OCI-LY7 (cell line): ENCODE data around the gene LY86.
"Not testable (repeated sequence)": the region's sequence is repeated elsewhere in the genome, so short reads cannot be mapped to it uniquely, and the experiment has no call there.

Experiments used
- CTCF ChIP-seq: fragments of 200-600 bp; sonication (generic); conservative IDR thresholded peaks from 2 replicates; pipeline ENCODE4 v1.5.1; 2014; ENCODE audit warnings: mild to moderate bottlenecking, antibody characterized with exemption, low read length, moderate library complexity, mixed read lengths
- EZH2phosphoT487 ChIP-seq: fragments of 200-600 bp; sonication (generic); IDR thresholded peaks from 2 replicates; pipeline ENCODE4 v1.6.1; 2018; ENCODE audit warnings: low read depth, borderline replicate concordance, mild to moderate bottlenecking, mixed run types, antibody characterized with exemption, low read length, moderate library complexity, mixed read lengths

GRCh38 chr6:6613103-6613718 lies 24.7 kb downstream of the LY86 start:
- not testable (repeated sequence) for TF ChIP-seq CTCF, EZH2phosphoT487
